BE2C (cell line): ENCODE measurements around the gene HOXC5.

Experiments used
- DNase-seq: peaks from one replicate; pipeline ENCODE4 v3.0.0-alpha.2; 2020
- H3K27me3 ChIP-seq: fragments of 250-450 bp; sonication (Bioruptor Pico); 2 replicates; pipeline ENCODE4 v1.5.1; 2020; ENCODE audit warnings: mild to moderate bottlenecking
- H3K36me3 ChIP-seq: fragments of 250-450 bp; sonication (Bioruptor Pico); 2 replicates; pipeline ENCODE4 v1.5.1; 2020; ENCODE audit warnings: mild to moderate bottlenecking
- H3K4me1 ChIP-seq: fragments of 250-450 bp; sonication (Bioruptor Pico); 2 replicates; pipeline ENCODE4 v1.5.1; 2020
- H3K4me3 ChIP-seq: 2 replicates; pipeline ENCODE4 v1.5.1; 2011; ENCODE audit warnings: low read depth, low read length
- H3K9me3 ChIP-seq: fragments of 250-450 bp; sonication (Bioruptor Pico); 2 replicates; pipeline ENCODE4 v1.5.1; 2020
- TF ChIP-seq, protein P1 (sequence below): IDR thresholded peaks from 2 replicates; pipeline ENCODE4 v1.5.1; 2012; ENCODE audit warnings: mild to moderate bottlenecking, low read depth, low read length

The HOXC5 gene

DNA sequence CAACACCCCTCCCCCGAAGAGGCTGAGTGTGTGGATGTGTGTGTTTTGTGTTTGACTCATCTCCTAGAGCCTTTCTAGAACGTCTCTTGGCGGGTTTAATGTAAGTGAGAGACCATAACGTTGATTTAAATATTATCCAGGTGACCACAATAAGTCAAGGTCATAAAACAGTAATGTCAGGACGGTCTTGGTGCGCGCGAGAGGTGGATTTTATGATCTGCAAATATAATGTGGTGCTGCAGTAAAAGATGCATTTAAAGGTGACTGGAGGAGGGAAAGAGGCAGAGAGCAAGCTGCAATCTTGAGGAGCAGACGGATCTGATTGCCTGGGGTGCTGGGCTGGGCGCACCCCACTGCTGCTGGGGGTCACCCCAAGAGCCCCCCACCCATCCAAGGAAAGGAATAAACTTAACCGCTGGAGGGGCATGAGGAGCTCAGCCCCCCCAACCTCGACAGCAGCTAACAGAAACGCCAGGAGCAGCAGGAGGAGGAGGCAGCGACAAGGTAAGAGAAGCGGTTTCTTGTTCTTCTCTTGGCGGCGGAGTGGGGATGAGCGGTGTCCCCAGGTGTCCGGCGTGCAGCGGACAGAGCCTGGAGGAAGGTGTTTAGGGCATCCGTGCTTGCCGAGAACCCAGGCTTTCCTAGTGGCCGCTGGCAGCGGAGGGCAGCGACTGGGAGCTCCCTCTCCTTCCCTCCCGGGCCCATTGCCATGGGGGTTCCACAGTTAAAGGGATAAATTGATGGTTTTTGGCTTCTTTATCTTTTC lies 42.4 kb upstream of the HOXC5 start:
- H3K27me3 ChIP-seq, result peaks cover 17% of the 10 kb centered on the region
- no peaks in the 10 kb centered on the region for H3K36me3 ChIP-seq
- TF ChIP-seq, protein P1, sequence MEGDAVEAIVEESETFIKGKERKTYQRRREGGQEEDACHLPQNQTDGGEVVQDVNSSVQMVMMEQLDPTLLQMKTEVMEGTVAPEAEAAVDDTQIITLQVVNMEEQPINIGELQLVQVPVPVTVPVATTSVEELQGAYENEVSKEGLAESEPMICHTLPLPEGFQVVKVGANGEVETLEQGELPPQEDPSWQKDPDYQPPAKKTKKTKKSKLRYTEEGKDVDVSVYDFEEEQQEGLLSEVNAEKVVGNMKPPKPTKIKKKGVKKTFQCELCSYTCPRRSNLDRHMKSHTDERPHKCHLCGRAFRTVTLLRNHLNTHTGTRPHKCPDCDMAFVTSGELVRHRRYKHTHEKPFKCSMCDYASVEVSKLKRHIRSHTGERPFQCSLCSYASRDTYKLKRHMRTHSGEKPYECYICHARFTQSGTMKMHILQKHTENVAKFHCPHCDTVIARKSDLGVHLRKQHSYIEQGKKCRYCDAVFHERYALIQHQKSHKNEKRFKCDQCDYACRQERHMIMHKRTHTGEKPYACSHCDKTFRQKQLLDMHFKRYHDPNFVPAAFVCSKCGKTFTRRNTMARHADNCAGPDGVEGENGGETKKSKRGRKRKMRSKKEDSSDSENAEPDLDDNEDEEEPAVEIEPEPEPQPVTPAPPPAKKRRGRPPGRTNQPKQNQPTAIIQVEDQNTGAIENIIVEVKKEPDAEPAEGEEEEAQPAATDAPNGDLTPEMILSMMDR, result no peak
- no peak overlapping the region for H3K4me3 ChIP-seq
- DNase-seq, result no peak
- H3K9me3 ChIP-seq, result no peaks in the 10 kb centered on the region
- peaks cover 8% of the 10 kb centered on the region for H3K4me1 ChIP-seq

DNA sequence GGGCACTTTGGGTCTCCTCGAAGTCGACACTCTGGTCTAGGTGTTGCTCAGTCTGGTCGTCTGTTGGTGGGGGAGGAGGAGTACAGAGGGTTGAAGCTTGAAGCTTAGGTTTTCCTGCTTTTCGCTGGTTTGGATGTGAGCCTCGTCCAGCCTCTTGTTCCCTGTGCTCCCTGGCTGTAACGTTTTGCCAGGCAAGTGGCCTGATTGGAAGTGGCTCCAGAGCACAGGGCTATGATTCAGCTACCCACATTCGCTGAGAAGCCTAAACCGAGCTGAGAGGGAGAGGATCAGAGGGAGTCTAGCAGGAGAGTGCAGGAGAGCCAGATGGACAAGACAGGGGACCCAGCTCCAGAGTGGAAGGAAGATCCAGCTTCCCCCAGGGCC lies 41.8 kb upstream of the HOXC5 start:
- DNase-seq, result no peak
- Histone ChIP-seq H3K4me3 (no peak overlapping the region), H3K4me1 (peaks cover 8% of the 10 kb centered on the region), H3K27me3 (peaks cover 12% of the 10 kb centered on the region), H3K9me3 (no peaks in the 10 kb centered on the region), H3K36me3 (no peaks in the 10 kb centered on the region)
- TF ChIP-seq, protein P1, result no peak

DNA sequence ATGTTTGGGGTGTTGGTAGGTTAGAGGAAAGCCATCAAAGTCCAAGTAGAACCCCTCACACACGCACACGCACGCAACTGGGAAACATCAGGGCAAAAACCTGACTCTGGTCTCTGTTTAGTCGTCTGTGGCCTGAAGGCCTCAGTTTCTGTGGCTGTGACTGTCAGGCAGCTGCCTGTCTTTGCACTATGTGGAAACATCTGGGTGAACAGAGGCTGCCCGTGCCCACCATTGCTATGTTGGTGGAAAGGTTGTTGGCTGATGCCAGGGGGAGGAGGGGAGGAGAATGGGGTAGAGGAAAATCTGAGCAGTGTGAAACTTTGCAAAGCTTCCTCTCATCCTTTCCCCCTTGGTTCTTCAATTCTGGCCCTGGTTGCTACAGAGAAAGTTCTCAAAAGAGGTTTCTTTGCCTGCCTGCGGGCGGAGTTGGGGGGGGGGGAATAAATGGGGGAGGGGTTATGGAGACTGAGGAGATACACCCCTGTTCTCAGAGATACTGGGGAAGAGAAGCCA lies 40.4 kb upstream of the HOXC5 start:
- Histone ChIP-seq H3K4me1 (peaks cover 8% of the 10 kb centered on the region), H3K4me3 (no peak overlapping the region), H3K27me3 (no peaks in the 10 kb centered on the region), H3K9me3 (no peaks in the 10 kb centered on the region), H3K36me3 (no peaks in the 10 kb centered on the region)
- no peak for DNase-seq
- TF ChIP-seq, protein P1, result no peak

DNA sequence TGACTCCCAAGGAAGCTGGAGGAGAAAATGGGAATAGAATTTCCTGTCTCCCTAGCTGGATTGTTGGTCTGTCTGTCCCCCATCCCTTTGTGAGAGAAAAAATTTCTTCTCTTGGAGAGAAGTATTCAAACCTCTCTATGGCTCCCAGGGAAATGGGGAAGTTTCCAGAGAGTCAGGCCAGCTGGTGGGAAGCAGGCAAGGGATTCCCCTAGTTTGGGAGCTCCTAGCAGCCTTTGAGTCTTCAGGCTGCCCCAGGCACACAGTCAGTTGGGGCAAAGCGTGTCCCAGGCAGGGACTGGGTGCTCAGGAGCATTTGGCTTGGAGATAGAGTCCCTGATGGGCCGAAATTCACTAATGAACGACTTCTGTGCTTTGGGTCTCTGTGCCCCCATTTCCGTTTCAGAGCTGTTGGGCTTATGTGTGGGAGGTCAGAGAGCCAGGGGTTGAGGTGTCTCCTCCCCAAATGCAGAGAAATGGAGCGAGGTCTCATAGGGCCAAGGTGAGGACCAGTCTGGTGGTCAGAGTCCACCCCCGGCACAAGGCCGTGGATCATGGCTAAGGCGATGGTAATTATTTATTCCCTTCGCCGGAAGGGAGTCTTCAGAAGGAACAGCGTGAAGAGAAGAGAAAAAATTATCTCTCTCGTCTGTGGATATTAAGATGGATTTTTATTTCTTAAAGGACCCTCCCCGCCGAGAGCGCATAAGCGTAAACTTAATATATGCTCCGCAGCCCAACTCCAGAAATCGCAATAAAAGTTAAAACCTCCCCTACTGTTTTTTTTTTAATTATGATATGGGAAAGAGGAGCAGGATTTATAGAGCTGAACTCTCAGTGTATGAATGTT lies 39.5 kb upstream of the HOXC5 start:
- Histone ChIP-seq H3K4me1 (peaks cover 10% of the 10 kb centered on the region), H3K9me3 (no peaks in the 10 kb centered on the region), H3K4me3 (no peak overlapping the region), H3K27me3 (no peaks in the 10 kb centered on the region), H3K36me3 (no peaks in the 10 kb centered on the region)
- TF ChIP-seq, protein P1, result no peak
- DNase-seq, result no peak

DNA sequence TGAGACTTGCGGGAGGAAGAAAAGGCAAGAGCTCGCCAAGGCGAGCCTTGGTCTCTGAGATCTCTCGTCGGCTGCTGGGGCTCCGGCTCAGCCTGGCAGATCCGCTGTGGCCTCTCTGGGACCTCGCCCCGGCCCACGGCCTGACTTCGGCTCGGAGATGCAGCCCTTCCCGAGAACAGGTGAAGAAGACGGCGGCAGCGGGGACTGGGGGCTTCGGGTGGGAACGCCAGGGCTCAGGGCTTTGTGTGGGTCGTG lies 38.9 kb upstream of the HOXC5 start:
- no peaks in the 10 kb centered on the region for H3K9me3 ChIP-seq
- TF ChIP-seq, protein P1, result no peak
- H3K4me1 ChIP-seq, result peaks cover 7% of the 10 kb centered on the region
- DNase-seq, result no peak
- H3K27me3 ChIP-seq, result no peaks in the 10 kb centered on the region
- no peak overlapping the region for H3K4me3 ChIP-seq
- H3K36me3 ChIP-seq, result no peaks in the 10 kb centered on the region
